Caco-2 (cell line): ENCODE results near the gene PAFAH1B1. TPM values are rescaled to one million over a fixed set of nuclear protein-coding genes. Genes with fewer than 3 reads are reported as not detected.

Source experiments
- BruUV-seq: library from RNA; stranded (reverse); fragments of 400-500 nt; replicated peaks from 2 replicates; lab custom pipeline; 2021; lab: Mats Ljungman, UMichigan
- CTCF ChIA-PET: fragments of 300-600 bp; sonication (Branson Sonifier 250); formaldehyde crosslinking; loops from one replicate; lab custom pipeline; 2022; ENCODE audit warnings: antibody characterized with exemption; lab: Charles Lee
- POLR2A ChIA-PET: fragments of 300-600 bp; sonication (Branson Sonifier 250); formaldehyde crosslinking; loops from one replicate; lab custom pipeline; 2022; ENCODE audit warnings: antibody characterized with exemption; lab: Charles Lee
- DNase-seq, 2 experiments: peaks; one replicate each; pipeline versions ENCODE4 v3.0.0 to v3.0.0-alpha.2; 2020 to 2022
- H3K27me3 ChIP-seq: replicated peaks from 2 replicates; pipeline ENCODE4 v1.6.0; 2011; ENCODE audit warnings: low read length; ENCODE audit not compliant: control insufficient read depth, insufficient read depth
- H3K36me3 ChIP-seq: 2 replicates; pipeline ENCODE4 v1.5.1; 2011; ENCODE audit warnings: low read length; ENCODE audit not compliant: control insufficient read depth, insufficient read depth
- H3K4me1 ChIP-seq: fragments of 250-450 bp; sonication (Bioruptor Pico); 2 replicates; pipeline ENCODE4 v1.5.1; 2020; ENCODE audit warnings: mild to moderate bottlenecking
- H3K4me3 ChIP-seq: 2 replicates; pipeline ENCODE4 v1.5.1; 2011; ENCODE audit warnings: low read depth, mild to moderate bottlenecking, control low read depth, low read length
- H3K9me3 ChIP-seq: fragments of 250-450 bp; sonication (Bioruptor Pico); 2 replicates; pipeline ENCODE4 v1.5.1; 2020; ENCODE audit warnings: mild to moderate bottlenecking, moderate library complexity
- H3K27ac Mint-ChIP-seq: one replicate; pipeline ENCODE4 v1.8.0; 2022; ENCODE audit warnings: mixed read lengths; ENCODE audit not compliant: unreplicated experiment
- H3K27me3 Mint-ChIP-seq: one replicate; pipeline ENCODE4 v1.8.0; 2022; ENCODE audit warnings: mixed read lengths; ENCODE audit not compliant: insufficient read depth, unreplicated experiment
- H3K36me3 Mint-ChIP-seq: one replicate; pipeline ENCODE4 v1.8.0; 2022; ENCODE audit warnings: mild to moderate bottlenecking, mixed read lengths; ENCODE audit not compliant: insufficient read depth, unreplicated experiment
- H3K4me1 Mint-ChIP-seq: one replicate; pipeline ENCODE4 v1.8.0; 2022; ENCODE audit warnings: low read depth, mixed read lengths; ENCODE audit not compliant: unreplicated experiment
- H3K4me3 Mint-ChIP-seq: one replicate; pipeline ENCODE4 v1.8.0; 2022; ENCODE audit warnings: mild to moderate bottlenecking, moderate library complexity, mixed read lengths; ENCODE audit not compliant: unreplicated experiment
- H3K9me3 Mint-ChIP-seq: one replicate; pipeline ENCODE4 v1.8.0; 2022; ENCODE audit warnings: mixed read lengths; ENCODE audit not compliant: unreplicated experiment
- CTCF ChIP-seq, 2 experiments: fragments of 200-600 bp in 1 of 2; IDR thresholded peaks; 1 replicate in 1 of 2; 2 replicates in 1 of 2; pipeline versions ENCODE4 v1.5.1 to v1.8.0; 2011 to 2022; ENCODE audit warnings: antibody characterized with exemption in 1 of 2, control low read depth in 1 of 2, inconsistent platforms in 1 of 2, low read depth in 1 of 2, low read length in 1 of 2, mild to moderate bottlenecking in 1 of 2, moderate library complexity in 1 of 2; ENCODE audit not compliant: insufficient read depth in 1 of 2, severe bottlenecking in 1 of 2, unreplicated experiment in 1 of 2
- intact Hi-C: fragments of 100-400 bp; cut with micrococcal nuclease; formaldehyde crosslinking; loops from one replicate; pipeline ENCODE4 v1.10.0; 2022; ENCODE audit not compliant: unreplicated experiment
- total RNA-seq: library from RNA; stranded (reverse); gene quantifications from 2 replicates; pipeline ENCODE4 v1.2.3, GENCODE V29; 2022

The PAFAH1B1 gene
- total RNA-seq, 1 experiment from 2014 or later: 141 TPM

- Mint-ChIP-seq H3K27me3 (no peaks in the 10 kb centered on the region), H3K4me3 (no peak overlapping the region), H3K4me1 (peaks cover 20% of the 10 kb centered on the region), H3K9me3 (no peaks in the 10 kb centered on the region), H3K36me3 (peaks cover 28% of the 10 kb centered on the region), H3K27ac (no peak overlapping the region)
- H3K4me3 ChIP-seq: no peak overlapping the region
- BruUV-seq: no TSS peak
- no peaks in the 10 kb centered on the region for H3K9me3 ChIP-seq
- no peaks in the 10 kb centered on the region for H3K36me3 ChIP-seq
- intact Hi-C loops: no loop called here
- no peaks in the 10 kb centered on the region for H3K4me1 ChIP-seq
- CTCF ChIA-PET: no interaction called here
- no peak for TF ChIP-seq CTCF (IDR thresholded peaks at IDR 0.05; ENCODE audit: insufficient read depth in 1 of 2, low read depth in 1 of 2, low read length in 1 of 2, severe bottlenecking in 1 of 2, unreplicated experiment in 1 of 2)
- POLR2A ChIA-PET: no interaction called here
- DNase-seq: no peak
- H3K27me3 ChIP-seq: no peaks in the 10 kb centered on the region
Observed at GRCh38 chr17:2608350-2608913, 15.0 kb downstream of the PAFAH1B1 start.

GRCh38 chr17:2609091-2609490, 15.6 kb downstream of the PAFAH1B1 start:
- DNase-seq: no peak
- Histone ChIP-seq H3K9me3 (no peaks in the 10 kb centered on the region), H3K4me3 (no peak overlapping the region), H3K27me3 (no peaks in the 10 kb centered on the region), H3K36me3 (no peaks in the 10 kb centered on the region), H3K4me1 (no peaks in the 10 kb centered on the region)
- Mint-ChIP-seq H3K4me1 (peaks cover 20% of the 10 kb centered on the region), H3K4me3 (no peak overlapping the region), H3K36me3 (peaks cover 31% of the 10 kb centered on the region), H3K9me3 (no peaks in the 10 kb centered on the region), H3K27me3 (no peaks in the 10 kb centered on the region), H3K27ac (no peak overlapping the region)
- TF ChIP-seq CTCF (IDR thresholded peaks at IDR 0.05; ENCODE audit: insufficient read depth in 1 of 2, low read depth in 1 of 2, low read length in 1 of 2, severe bottlenecking in 1 of 2, unreplicated experiment in 1 of 2): no peak
- ChIA-PET CTCF (no interaction called here), POLR2A (no interaction called here)
- BruUV-seq: no TSS peak
- intact Hi-C loops: no loop called here

GRCh38 chr17:2610195-2611175, 17.0 kb downstream of the PAFAH1B1 start:
- Histone ChIP-seq H3K9me3 (no peaks in the 10 kb centered on the region), H3K4me3 (no peak overlapping the region), H3K4me1 (peaks cover 5% of the 10 kb centered on the region; the same call in 1 of the 2 replicates), H3K27me3 (no peaks in the 10 kb centered on the region), H3K36me3 (no peaks in the 10 kb centered on the region)
- no peak for TF ChIP-seq CTCF (IDR thresholded peaks at IDR 0.05; ENCODE audit: insufficient read depth in 1 of 2, low read depth in 1 of 2, low read length in 1 of 2, severe bottlenecking in 1 of 2, unreplicated experiment in 1 of 2)
- H3K4me3 Mint-ChIP-seq: no peak overlapping the region
- intact Hi-C loops: no loop called here
- peak overlapping the region; percentile 15 for H3K27ac Mint-ChIP-seq
- no peaks in the 10 kb centered on the region for H3K27me3 Mint-ChIP-seq
- H3K36me3 Mint-ChIP-seq: peaks cover 24% of the 10 kb centered on the region
- BruUV-seq: no TSS peak
- ChIA-PET CTCF (no interaction called here), POLR2A (interaction anchor here (0.6 kb wide), 1 partner anchor 13 kb away, joined by 9 read pairs; no protein-coding TSS in a partner anchor)
- no peaks in the 10 kb centered on the region for H3K9me3 Mint-ChIP-seq
- no peak for DNase-seq
- H3K4me1 Mint-ChIP-seq: peaks cover 11% of the 10 kb centered on the region
